Cardiac muscle cell (in vitro differentiated cells and primary cell): ENCODE measurements around the gene YRDC. TPM values are rescaled to one million over a fixed set of nuclear protein-coding genes. Genes with fewer than 3 reads are reported as not detected.

Experiments used
- DNase-seq, 2 donors: peaks; one replicate each; pipeline versions ENCODE4 v3.0.0 to v3.0.0-alpha.2; 2010 to 2017; ENCODE audit warnings: low read depth in 1 of 2, low spot score in 1 of 2
- H3K27ac ChIP-seq: fragments of 200-600 bp; sonication (generic); 2 replicates; pipeline ENCODE4 v1.5.1; 2016
- H3K27me3 ChIP-seq: fragments of 200-600 bp; sonication (generic); 2 replicates; pipeline ENCODE4 v1.6.0; 2016; ENCODE audit warnings: control low read depth
- H3K36me3 ChIP-seq: fragments of 200-600 bp; sonication (generic); 2 replicates; pipeline ENCODE4 v1.5.1; 2016; ENCODE audit warnings: control low read depth
- H3K4me1 ChIP-seq: fragments of 200-600 bp; sonication (generic); 2 replicates; pipeline ENCODE4 v1.8.1; 2017; ENCODE audit warnings: low read depth, mild to moderate bottlenecking, mixed run types
- H3K4me3 ChIP-seq: fragments of 200-600 bp; sonication (generic); 2 replicates; pipeline ENCODE4 v1.5.1; 2016; ENCODE audit warnings: mild to moderate bottlenecking
- H3K9me3 ChIP-seq: fragments of 200-600 bp; sonication (generic); 2 replicates; pipeline ENCODE4 v1.5.1; 2017; ENCODE audit warnings: low read depth, mild to moderate bottlenecking, control low read depth
- polyA plus RNA-seq: library from polyadenylated mRNA; unstranded; fragments of >200 nt; fragmentation: Nextera tagmentation; extraction: Ambion mirVana; gene quantifications from 2 replicates; pipeline ENCODE4 v1.2.1, GENCODE V29; 2016
- total RNA-seq: library from RNA; depleted of rRNA; stranded (reverse); fragments of >200 nt; gene quantifications from 2 replicates; pipeline ENCODE4 v1.2.3, GENCODE V29; 2016
- TF ChIP-seq, protein P1 (sequence below): IDR thresholded peaks from 2 replicates; pipeline ENCODE4 v1.5.1; 2012; ENCODE audit warnings: low read depth, mild to moderate bottlenecking, low read length

The YRDC gene
- total and polyA plus RNA-seq, 2 experiments from 2014 or later, result 9.7 to 22.2 TPM

- Histone ChIP-seq H3K36me3 (peaks cover 42% of the 10 kb centered on the region), H3K4me1 (no peaks in the 10 kb centered on the region), H3K27me3 (no peaks in the 10 kb centered on the region), H3K4me3 (no peak overlapping the region), H3K27ac (no peak overlapping the region), H3K9me3 (no peaks in the 10 kb centered on the region)
- TF ChIP-seq, protein P1, sequence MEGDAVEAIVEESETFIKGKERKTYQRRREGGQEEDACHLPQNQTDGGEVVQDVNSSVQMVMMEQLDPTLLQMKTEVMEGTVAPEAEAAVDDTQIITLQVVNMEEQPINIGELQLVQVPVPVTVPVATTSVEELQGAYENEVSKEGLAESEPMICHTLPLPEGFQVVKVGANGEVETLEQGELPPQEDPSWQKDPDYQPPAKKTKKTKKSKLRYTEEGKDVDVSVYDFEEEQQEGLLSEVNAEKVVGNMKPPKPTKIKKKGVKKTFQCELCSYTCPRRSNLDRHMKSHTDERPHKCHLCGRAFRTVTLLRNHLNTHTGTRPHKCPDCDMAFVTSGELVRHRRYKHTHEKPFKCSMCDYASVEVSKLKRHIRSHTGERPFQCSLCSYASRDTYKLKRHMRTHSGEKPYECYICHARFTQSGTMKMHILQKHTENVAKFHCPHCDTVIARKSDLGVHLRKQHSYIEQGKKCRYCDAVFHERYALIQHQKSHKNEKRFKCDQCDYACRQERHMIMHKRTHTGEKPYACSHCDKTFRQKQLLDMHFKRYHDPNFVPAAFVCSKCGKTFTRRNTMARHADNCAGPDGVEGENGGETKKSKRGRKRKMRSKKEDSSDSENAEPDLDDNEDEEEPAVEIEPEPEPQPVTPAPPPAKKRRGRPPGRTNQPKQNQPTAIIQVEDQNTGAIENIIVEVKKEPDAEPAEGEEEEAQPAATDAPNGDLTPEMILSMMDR, result no peak
- DNase-seq, result no peak
These were observed 23.1 kb upstream of the YRDC start for GRCh38 chr1:37831109-37831508.

- H3K4me3 ChIP-seq, result no peak overlapping the region
- no peak for DNase-seq
- TF ChIP-seq, protein P1, result no peak
- H3K4me1 ChIP-seq, result no peaks in the 10 kb centered on the region
- H3K9me3 ChIP-seq, result no peaks in the 10 kb centered on the region
- H3K36me3 ChIP-seq, result peaks cover 29% of the 10 kb centered on the region
- H3K27ac ChIP-seq, result no peak overlapping the region
- no peaks in the 10 kb centered on the region for H3K27me3 ChIP-seq
These were observed 20.5 kb upstream of the YRDC start for GRCh38 chr1:37828410-37829074.

DNA sequence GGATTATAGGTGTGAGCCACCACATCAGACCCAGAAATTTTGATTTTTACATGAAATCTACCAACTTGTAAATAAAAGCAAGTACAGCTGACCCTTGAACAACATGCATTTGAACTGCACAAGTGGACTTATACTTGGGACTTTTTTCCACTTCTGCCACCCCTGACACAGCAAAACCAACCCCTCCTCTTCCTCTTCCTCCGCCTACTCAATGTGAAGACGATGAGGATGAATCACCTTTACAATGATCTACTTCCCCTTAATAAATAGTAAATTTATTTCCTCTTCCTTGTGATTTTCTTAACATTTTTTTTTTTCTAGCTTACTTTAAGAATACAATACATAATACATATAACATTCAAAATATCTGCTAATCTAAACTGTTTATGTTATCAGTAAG is 17.5 kb upstream of the YRDC start:
- Histone ChIP-seq H3K27ac (no peak overlapping the region), H3K36me3 (peaks cover 33% of the 10 kb centered on the region), H3K4me1 (no peaks in the 10 kb centered on the region), H3K9me3 (no peaks in the 10 kb centered on the region), H3K27me3 (no peaks in the 10 kb centered on the region), H3K4me3 (no peak overlapping the region)
- no peak for DNase-seq
- TF ChIP-seq, protein P1, result no peak

DNA sequence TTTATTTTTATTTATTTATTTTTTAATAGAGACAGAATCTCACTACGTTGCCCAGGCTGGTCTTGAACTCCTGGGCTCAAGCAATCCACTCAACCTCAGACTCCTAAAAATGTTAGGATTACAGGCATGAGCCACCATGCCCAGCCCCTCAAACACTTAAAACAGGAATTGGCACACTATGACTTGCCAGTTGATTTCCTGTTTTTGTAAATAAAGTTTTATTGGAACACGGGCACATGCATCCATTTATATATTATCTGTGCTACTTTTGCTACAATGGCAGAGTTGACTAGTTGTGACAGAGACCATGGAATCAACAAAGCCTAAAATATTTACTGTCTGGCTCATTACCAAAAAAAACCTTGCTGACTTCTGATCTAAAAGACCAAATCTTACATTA is 16.0 kb upstream of the YRDC start:
- TF ChIP-seq, protein P1, result no peak
- no peak for DNase-seq
- Histone ChIP-seq H3K36me3 (peaks cover 34% of the 10 kb centered on the region), H3K4me3 (no peak overlapping the region), H3K27me3 (no peaks in the 10 kb centered on the region), H3K4me1 (no peaks in the 10 kb centered on the region), H3K27ac (no peak overlapping the region), H3K9me3 (no peaks in the 10 kb centered on the region)

- no peak overlapping the region for H3K4me3 ChIP-seq
- peaks cover 32% of the 10 kb centered on the region for H3K36me3 ChIP-seq
- H3K4me1 ChIP-seq, result no peaks in the 10 kb centered on the region
- H3K27ac ChIP-seq, result no peak overlapping the region
- no peaks in the 10 kb centered on the region for H3K27me3 ChIP-seq
- no peaks in the 10 kb centered on the region for H3K9me3 ChIP-seq
- TF ChIP-seq, protein P1, result no peak
- no peak for DNase-seq
These were observed 15.2 kb upstream of the YRDC start for GRCh38 chr1:37822906-37823815.
